ENCODE measurements around the gene MAST3.

MAST3 gene

DNA sequence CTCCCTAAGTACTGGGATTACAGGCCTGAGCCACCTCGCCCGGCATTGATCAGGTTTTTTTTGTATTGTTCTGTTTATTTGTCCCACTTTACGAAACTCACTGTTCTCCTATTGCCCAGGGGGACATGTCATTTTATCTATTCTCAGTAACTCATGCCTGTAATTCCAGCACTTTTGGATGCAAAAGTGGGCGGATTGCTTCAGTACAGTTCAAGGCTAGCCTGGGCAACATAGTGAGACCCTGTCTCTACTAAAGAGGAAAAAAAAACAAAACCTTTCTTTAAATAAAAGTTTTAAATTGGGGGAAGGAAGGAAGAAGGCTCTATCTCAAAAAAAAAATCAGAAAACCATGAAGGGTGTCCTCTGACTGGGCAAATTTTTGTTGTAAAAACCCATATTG lies 92.7 kb downstream of the MAST3 start:
- no peak for DNase-seq (ENCODE audit: low spot score)

GRCh38 chr19:18191640-18192062 lies 94.1 kb downstream of the MAST3 start:
- DNase-seq (ENCODE audit: low spot score), result no peak

DNA sequence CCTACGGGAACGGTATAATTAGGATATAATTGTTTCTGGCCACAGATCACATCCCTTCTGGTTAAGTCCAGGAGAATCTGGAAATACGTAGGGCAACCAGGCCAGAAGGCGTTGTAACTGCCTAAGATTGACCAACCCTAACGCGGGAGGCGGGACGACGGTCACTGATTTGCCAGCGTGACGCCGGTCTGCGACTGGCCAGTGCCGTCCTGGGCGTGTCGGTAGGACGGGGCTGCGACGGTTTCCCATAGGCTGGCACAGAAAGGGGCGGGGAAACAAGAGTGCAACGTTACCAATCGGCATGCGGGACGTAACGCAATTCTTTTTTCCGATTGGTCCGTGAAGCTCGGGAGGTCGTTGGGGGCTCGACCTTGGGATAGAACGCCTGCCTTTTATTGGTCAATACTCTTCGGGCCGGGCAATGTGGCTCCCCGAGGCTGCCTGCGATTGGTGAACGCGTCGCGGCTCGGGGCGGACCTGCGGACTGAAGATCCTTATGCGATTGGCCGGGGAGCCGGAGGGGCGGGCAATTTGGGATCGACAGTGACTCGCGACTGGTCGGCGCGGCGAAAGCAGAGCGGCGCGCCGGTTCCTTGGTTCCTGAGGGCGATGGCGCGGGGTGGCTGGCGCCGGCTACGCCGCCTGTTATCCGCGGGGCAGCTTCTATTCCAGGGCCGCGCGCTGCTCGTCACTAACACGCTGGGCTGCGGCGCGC lies 95.3 kb downstream of the MAST3 start, which contains the start of gene MPV17L2:
MPV17L2 (plus strand) TSS at position 546 of the 715 bp plus-strand sequence; CDS start at position 610, 64 bp downstream.
- DNase-seq (ENCODE audit: low spot score), result peak; percentile 98

GRCh38 chr19:18193388-18194180 lies 96.0 kb downstream of the MAST3 start:
- no peak for DNase-seq (ENCODE audit: low spot score)

GRCh38 chr19:18194181-18194530 lies 96.6 kb downstream of the MAST3 start:
- no peak for DNase-seq (ENCODE audit: low spot score)

DNA sequence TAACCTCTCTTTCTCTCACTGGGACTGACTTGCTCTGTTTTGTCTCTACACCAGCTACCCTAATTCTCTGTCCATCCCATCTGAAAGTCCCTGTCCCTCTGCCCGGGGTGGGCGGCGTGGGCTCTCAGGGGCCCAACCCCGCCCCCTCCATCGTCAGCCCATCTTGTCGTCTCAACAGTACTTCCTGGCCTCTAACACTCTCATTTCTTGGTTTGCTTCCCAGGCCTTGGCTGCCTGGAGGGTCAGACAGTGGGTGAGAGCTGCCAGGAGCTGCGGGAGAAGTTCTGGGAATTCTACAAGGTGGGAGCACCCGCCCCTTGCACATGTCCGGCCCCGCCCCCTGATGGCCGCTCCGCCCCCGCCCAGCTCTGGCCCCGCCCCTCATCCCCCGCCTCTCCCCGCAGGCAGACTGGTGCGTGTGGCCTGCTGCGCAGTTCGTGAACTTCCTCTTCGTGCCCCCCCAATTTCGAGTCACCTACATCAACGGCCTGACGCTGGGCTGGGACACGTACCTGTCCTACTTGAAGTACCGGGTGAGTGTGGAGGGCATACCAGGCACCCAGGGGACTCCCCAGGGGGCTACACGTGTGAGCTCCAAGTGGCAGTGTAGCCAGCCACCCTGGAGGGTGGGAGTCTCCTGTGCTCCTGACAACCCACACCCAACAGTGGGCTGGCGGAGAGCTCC lies 97.1 kb downstream of the MAST3 start:
- DNase-seq (ENCODE audit: low spot score), result no peak

DNA sequence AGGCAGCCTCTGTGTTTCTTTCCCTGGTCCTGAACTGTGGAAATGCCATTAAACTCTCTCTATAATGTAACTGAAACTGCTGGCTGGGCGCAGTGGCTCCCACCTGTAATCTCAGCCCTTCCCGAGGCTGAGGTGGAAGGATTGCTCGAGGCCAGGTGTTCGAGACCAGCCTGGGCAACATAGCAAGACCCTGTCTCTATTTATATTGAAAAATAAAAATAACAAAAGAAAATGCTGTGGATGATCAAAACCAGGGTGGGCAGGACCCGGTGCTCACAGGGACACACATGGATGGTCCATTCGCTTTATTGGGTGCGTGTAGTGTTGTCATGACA lies 98.9 kb downstream of the MAST3 start:
- no peak for DNase-seq (ENCODE audit: low spot score)

DNA sequence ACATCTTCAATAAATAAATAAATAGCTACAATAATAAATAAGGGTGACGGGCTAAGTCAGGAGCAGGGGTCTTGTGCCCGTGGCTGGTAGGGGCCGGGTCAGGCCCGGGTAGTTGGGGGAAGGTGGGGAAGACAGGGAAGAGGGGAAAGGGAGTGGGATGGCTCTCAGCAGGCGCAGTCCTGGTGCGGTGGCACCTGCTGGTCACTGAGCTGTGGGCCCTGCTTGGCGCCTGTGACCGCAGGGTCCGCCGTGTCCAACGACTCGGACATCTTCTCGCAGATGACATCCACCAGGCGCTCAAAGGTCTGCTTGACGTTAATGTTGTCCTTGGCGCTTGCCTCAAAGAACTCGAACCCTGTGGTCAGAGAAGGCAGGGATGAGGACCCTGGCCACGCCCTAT lies 99.7 kb downstream of the MAST3 start:
- DNase-seq (ENCODE audit: low spot score), result no peak

- no peak for DNase-seq (ENCODE audit: low spot score)
Measured at GRCh38 chr19:18197941-18198340, 100.4 kb downstream of the MAST3 start.

GRCh38 chr19:18198374-18198773 lies 100.8 kb downstream of the MAST3 start:
- no peak for DNase-seq (ENCODE audit: low spot score)
